Neural cell (in vitro differentiated cells): ENCODE results near the gene THAP8. TPM values are rescaled to one million over a fixed set of nuclear protein-coding genes. Genes with fewer than 3 reads are reported as not detected.
"Not testable (repeated sequence)": the region's sequence is repeated elsewhere in the genome, so short reads cannot be mapped to it uniquely, and the experiment has no call there.

Source experiments
- H2AFZ ChIP-seq: fragments of 200-600, 300-800 bp; sonication (generic), shearing (Covaris generic); 2 replicates; pipeline ENCODE4 v1.6.0; 2014; ENCODE audit warnings: low read depth, mild to moderate bottlenecking, antibody characterized with exemption, low read length, moderate library complexity
- H3F3A ChIP-seq: fragments of 200-600 bp; shearing (Covaris generic); 2 replicates; pipeline ENCODE4 v1.6.1; 2016; ENCODE audit warnings: mild to moderate bottlenecking, moderate library complexity, mixed read lengths, antibody characterized with exemption, low read length; ENCODE audit not compliant: insufficient read depth, poor library complexity, severe bottlenecking
- H3K27ac ChIP-seq: fragments of 200-600, 300-800 bp; sonication (generic), shearing (Covaris generic); 2 replicates; pipeline ENCODE4 v1.5.1; 2014; ENCODE audit warnings: mild to moderate bottlenecking, low read length, moderate library complexity
- H3K27me3 ChIP-seq: fragments of 300-800, 200-600 bp; sonication (generic), shearing (Covaris generic); 2 replicates; pipeline ENCODE4 v1.6.0; 2014; ENCODE audit warnings: mild to moderate bottlenecking, low read depth, low read length, moderate library complexity; ENCODE audit not compliant: insufficient read depth
- H3K36me3 ChIP-seq: fragments of 300-800, 200-600 bp; sonication (generic), shearing (Covaris generic); 2 replicates; pipeline ENCODE4 v1.5.1; 2014; ENCODE audit warnings: mild to moderate bottlenecking, antibody characterized with exemption, low read length, moderate library complexity; ENCODE audit not compliant: insufficient read depth
- H3K4me2 ChIP-seq: fragments of 300-800, 200-600 bp; sonication (generic), shearing (Covaris generic); 2 replicates; pipeline ENCODE4 v1.6.0; 2014; ENCODE audit warnings: mild to moderate bottlenecking, low read length
- H3K4me3 ChIP-seq: fragments of 300-800, 200-600 bp; sonication (generic), shearing (Covaris generic); 2 replicates; pipeline ENCODE4 v1.5.1; 2014; ENCODE audit warnings: mild to moderate bottlenecking, low read length, moderate library complexity
- H3K79me2 ChIP-seq: fragments of 200-600 bp; shearing (Covaris generic); replicated peaks from 2 replicates; pipeline ENCODE4 v1.6.0; 2014; ENCODE audit warnings: mild to moderate bottlenecking, low read length, moderate library complexity; ENCODE audit not compliant: insufficient read depth
- H3K9ac ChIP-seq: fragments of 300-800, 200-600 bp; sonication (generic), shearing (Covaris generic); 2 replicates; pipeline ENCODE4 v1.6.1; 2016; ENCODE audit warnings: mild to moderate bottlenecking, low read length, mixed read lengths
- H3K9me2 ChIP-seq: fragments of 200-600 bp; shearing (Covaris generic); 2 replicates; pipeline ENCODE4 v1.6.1; 2016; ENCODE audit warnings: mild to moderate bottlenecking, low read length, mixed read lengths; ENCODE audit not compliant: insufficient read depth
- H3K9me3 ChIP-seq: fragments of 200-600, 300-800 bp; sonication (generic), shearing (Covaris generic); 2 replicates; pipeline ENCODE4 v1.6.1; 2016; ENCODE audit warnings: mild to moderate bottlenecking, mixed run types, low read length, moderate library complexity, mixed read lengths
- H4K20me1 ChIP-seq: fragments of 200-600 bp; shearing (Covaris generic); 2 replicates; pipeline ENCODE4 v1.6.1; 2016; ENCODE audit warnings: mild to moderate bottlenecking, mixed run types; ENCODE audit not compliant: insufficient read depth
- EP300 ChIP-seq: fragments of 450-650 bp; conservative IDR thresholded peaks from 2 replicates; pipeline ENCODE4 v1.6.1; 2014; ENCODE audit warnings: antibody characterized with exemption, mild to moderate bottlenecking, moderate library complexity; ENCODE audit not compliant: poor library complexity, severe bottlenecking
- EZH2 ChIP-seq: fragments of 200-600, 300-800 bp; shearing (Covaris generic), sonication (generic); IDR thresholded peaks from 2 replicates; pipeline ENCODE4 v1.6.1; 2014; ENCODE audit warnings: antibody characterized with exemption, low read length, borderline replicate concordance, mild to moderate bottlenecking; ENCODE audit not compliant: insufficient read depth, poor library complexity, severe bottlenecking
- MXI1 ChIP-seq: fragments of 450-650 bp; conservative IDR thresholded peaks from 2 replicates; pipeline ENCODE4 v1.6.1; 2014; ENCODE audit warnings: antibody characterized with exemption, mild to moderate bottlenecking; ENCODE audit not compliant: poor library complexity, severe bottlenecking
- POLR2AphosphoS5 ChIP-seq: IDR thresholded peaks from 2 replicates; pipeline ENCODE4 v1.6.1; 2012
- RAD21 ChIP-seq: fragments of 450-650 bp; conservative IDR thresholded peaks from 2 replicates; pipeline ENCODE4 v1.6.1; 2014; ENCODE audit warnings: antibody characterized with exemption, mild to moderate bottlenecking, moderate library complexity
- SMC3 ChIP-seq: fragments of 450-650 bp; conservative IDR thresholded peaks from 2 replicates; pipeline ENCODE4 v1.6.1; 2014; ENCODE audit warnings: antibody characterized with exemption, mild to moderate bottlenecking, moderate library complexity; ENCODE audit not compliant: poor library complexity
- TAF1 ChIP-seq: IDR thresholded peaks from 2 replicates; pipeline ENCODE4 v1.6.1; 2012; ENCODE audit warnings: low read depth
- polyA plus RNA-seq: library from polyadenylated mRNA; depleted of rRNA; stranded (reverse); fragments of >200 nt; gene quantifications from 2 replicates; pipeline ENCODE4 v1.2.3, GENCODE V29; 2014
- TF ChIP-seq, protein P1 (sequence below): IDR thresholded peaks from 2 replicates; pipeline ENCODE4 v1.6.1; 2012; ENCODE audit warnings: borderline replicate concordance
- TF ChIP-seq, protein P2 (sequence below): fragments of 450-650 bp; IDR thresholded peaks from 2 replicates; pipeline ENCODE4 v1.5.1; 2014; ENCODE audit warnings: antibody characterized with exemption, mild to moderate bottlenecking, moderate library complexity; ENCODE audit not compliant: poor library complexity, severe bottlenecking

The THAP8 gene
- polyA plus RNA-seq, 1 donor from 2014 or later: 5.5 TPM

DNA sequence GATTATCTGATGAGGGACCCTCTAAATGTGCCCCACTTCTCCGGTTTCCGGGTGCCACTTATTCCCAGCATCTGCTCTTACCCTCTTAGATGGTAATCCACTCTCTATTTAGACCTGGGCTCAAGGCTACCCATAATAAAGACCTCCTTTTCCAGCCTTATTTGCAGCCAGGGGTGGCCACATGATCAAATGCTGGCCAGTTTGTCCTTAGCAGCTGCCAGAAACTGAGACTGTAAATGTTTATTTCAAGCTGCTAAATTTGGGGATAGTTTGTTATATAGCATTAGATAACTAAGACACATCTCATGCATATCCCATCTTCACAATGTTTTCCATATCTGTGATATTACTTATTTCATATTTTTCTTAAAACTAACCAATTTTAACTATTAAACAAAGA lies 10.1 kb downstream of the THAP8 start:
- Histone ChIP-seq H3K9me2 (no peaks in the 10 kb centered on the region), H3K79me2 (no peaks in the 10 kb centered on the region), H3K9ac (no peak overlapping the region), H3K36me3 (no peaks in the 10 kb centered on the region), H3K9me3 (no peaks in the 10 kb centered on the region), H3K27ac (no peak overlapping the region), H3F3A (no peaks in the 10 kb centered on the region), H3K27me3 (no peaks in the 10 kb centered on the region), H4K20me1 (no peaks in the 10 kb centered on the region), H3K4me2 (no peak overlapping the region), H2AFZ (no peak overlapping the region), H3K4me3 (no peak overlapping the region)
- TF ChIP-seq, protein P1, sequence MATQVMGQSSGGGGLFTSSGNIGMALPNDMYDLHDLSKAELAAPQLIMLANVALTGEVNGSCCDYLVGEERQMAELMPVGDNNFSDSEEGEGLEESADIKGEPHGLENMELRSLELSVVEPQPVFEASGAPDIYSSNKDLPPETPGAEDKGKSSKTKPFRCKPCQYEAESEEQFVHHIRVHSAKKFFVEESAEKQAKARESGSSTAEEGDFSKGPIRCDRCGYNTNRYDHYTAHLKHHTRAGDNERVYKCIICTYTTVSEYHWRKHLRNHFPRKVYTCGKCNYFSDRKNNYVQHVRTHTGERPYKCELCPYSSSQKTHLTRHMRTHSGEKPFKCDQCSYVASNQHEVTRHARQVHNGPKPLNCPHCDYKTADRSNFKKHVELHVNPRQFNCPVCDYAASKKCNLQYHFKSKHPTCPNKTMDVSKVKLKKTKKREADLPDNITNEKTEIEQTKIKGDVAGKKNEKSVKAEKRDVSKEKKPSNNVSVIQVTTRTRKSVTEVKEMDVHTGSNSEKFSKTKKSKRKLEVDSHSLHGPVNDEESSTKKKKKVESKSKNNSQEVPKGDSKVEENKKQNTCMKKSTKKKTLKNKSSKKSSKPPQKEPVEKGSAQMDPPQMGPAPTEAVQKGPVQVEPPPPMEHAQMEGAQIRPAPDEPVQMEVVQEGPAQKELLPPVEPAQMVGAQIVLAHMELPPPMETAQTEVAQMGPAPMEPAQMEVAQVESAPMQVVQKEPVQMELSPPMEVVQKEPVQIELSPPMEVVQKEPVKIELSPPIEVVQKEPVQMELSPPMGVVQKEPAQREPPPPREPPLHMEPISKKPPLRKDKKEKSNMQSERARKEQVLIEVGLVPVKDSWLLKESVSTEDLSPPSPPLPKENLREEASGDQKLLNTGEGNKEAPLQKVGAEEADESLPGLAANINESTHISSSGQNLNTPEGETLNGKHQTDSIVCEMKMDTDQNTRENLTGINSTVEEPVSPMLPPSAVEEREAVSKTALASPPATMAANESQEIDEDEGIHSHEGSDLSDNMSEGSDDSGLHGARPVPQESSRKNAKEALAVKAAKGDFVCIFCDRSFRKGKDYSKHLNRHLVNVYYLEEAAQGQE: no peak
- TF ChIP-seq RAD21: no peak
- TF ChIP-seq SMC3: no peak

DNA sequence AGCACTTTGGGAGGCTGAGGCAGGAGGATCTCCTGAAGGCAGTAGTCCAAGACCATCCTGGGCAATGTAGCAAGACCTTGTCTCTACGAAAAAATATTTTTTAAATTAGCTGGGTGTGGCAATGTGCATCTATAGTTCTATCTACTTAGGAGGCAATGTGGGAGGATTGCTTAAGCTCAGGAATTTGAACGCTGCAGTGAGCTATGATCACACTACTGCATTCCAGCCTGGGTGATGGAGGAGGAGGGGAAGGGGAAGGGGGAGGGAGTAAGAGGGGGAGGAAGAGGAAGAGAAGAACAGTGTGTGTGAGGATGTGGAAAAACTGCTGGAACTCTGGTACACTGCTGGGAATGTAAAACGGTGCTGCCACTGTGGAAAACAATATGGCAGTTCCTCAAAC lies 12.3 kb downstream of the THAP8 start:
- Histone ChIP-seq H3K9me2 (no peaks in the 10 kb centered on the region), H3K4me2 (no peak overlapping the region), H3K27ac (no peak overlapping the region), H3K9ac (no peak overlapping the region), H3K27me3 (no peaks in the 10 kb centered on the region), H3F3A (no peaks in the 10 kb centered on the region), H4K20me1 (no peaks in the 10 kb centered on the region), H2AFZ (no peak overlapping the region), H3K79me2 (no peaks in the 10 kb centered on the region), H3K36me3 (no peaks in the 10 kb centered on the region), H3K9me3 (no peaks in the 10 kb centered on the region), H3K4me3 (no peak overlapping the region)
- no peak for TF ChIP-seq EZH2
- TF ChIP-seq, protein P2, sequence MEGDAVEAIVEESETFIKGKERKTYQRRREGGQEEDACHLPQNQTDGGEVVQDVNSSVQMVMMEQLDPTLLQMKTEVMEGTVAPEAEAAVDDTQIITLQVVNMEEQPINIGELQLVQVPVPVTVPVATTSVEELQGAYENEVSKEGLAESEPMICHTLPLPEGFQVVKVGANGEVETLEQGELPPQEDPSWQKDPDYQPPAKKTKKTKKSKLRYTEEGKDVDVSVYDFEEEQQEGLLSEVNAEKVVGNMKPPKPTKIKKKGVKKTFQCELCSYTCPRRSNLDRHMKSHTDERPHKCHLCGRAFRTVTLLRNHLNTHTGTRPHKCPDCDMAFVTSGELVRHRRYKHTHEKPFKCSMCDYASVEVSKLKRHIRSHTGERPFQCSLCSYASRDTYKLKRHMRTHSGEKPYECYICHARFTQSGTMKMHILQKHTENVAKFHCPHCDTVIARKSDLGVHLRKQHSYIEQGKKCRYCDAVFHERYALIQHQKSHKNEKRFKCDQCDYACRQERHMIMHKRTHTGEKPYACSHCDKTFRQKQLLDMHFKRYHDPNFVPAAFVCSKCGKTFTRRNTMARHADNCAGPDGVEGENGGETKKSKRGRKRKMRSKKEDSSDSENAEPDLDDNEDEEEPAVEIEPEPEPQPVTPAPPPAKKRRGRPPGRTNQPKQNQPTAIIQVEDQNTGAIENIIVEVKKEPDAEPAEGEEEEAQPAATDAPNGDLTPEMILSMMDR: no peak
- no peak for TF ChIP-seq EP300
- no peak for TF ChIP-seq SMC3
- TF ChIP-seq RAD21: no peak
- TF ChIP-seq, protein P1: no peak
- TF ChIP-seq TAF1: no peak
- TF ChIP-seq POLR2AphosphoS5: no peak
- TF ChIP-seq MXI1: no peak

- H3K27ac ChIP-seq: not testable (repeated sequence)
Observed at GRCh38 chr19:36041092-36041491, 13.0 kb downstream of the THAP8 start.

More at GRCh38 chr19:36041092-36041491, 13.0 kb downstream of the THAP8 start:
- not testable (repeated sequence) for H3F3A ChIP-seq, H3K9ac ChIP-seq, H4K20me1 ChIP-seq, H3K4me3 ChIP-seq, H3K9me2 ChIP-seq, H3K27me3 ChIP-seq, H2AFZ ChIP-seq, H3K36me3 ChIP-seq, H3K4me2 ChIP-seq, H3K9me3 ChIP-seq, H3K79me2 ChIP-seq
